ENCODE results near the gene FMR1NB. TPM values are rescaled to one million over a fixed set of nuclear protein-coding genes. Genes with fewer than 3 reads are reported as not detected.

Gene FMR1NB
- total and polyA plus RNA-seq, 10 of the 15 experiments (the other 5 are each of a cell fraction or from before 2014, with no cell fraction given), result 0.08 TPM; not detected in 9

DNA sequence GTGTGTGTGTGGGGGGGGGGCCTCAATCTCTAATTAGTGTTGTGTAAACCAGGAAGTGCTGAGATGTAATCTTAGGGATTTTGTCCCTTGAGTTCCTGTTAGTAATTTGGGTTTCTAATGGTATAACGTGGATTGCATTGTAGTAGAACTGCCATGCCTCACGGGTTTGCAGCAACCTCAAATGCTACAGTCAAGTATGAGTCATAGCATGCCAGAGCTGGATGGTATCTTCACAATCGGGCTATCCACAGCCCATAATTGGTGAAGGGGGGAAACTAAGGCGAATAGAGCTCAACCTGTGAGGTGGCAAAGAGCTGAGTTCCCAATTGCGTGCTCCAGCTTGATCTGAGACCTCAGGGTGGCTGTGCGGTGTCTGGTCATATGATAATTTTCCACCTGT, 2.2 kb upstream of the FMR1NB start:
- TF ChIP-seq, protein P1, sequence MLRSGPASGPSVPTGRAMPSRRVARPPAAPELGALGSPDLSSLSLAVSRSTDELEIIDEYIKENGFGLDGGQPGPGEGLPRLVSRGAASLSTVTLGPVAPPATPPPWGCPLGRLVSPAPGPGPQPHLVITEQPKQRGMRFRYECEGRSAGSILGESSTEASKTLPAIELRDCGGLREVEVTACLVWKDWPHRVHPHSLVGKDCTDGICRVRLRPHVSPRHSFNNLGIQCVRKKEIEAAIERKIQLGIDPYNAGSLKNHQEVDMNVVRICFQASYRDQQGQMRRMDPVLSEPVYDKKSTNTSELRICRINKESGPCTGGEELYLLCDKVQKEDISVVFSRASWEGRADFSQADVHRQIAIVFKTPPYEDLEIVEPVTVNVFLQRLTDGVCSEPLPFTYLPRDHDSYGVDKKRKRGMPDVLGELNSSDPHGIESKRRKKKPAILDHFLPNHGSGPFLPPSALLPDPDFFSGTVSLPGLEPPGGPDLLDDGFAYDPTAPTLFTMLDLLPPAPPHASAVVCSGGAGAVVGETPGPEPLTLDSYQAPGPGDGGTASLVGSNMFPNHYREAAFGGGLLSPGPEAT (IDR thresholded peaks at IDR 0.05; ENCODE audit: low read depth), result no peak
- no peak for TF ChIP-seq IKZF1 (conservative IDR thresholded peaks at IDR 0.05)
- TF ChIP-seq ASH2L (IDR thresholded peaks at IDR 0.05; ENCODE audit: borderline replicate concordance, low read depth), result no peak
- TF ChIP-seq IRF4 (IDR thresholded peaks at IDR 0.05; ENCODE audit: low read depth, low read length), result no peak
- no peak for TF ChIP-seq TCF7 (IDR thresholded peaks at IDR 0.05; ENCODE audit: borderline replicate concordance)
- no peak for TF ChIP-seq MEF2A (IDR thresholded peaks at IDR 0.05; ENCODE audit: insufficient read depth, low read depth, low read length)
- no peak for TF ChIP-seq ZNF207 (IDR thresholded peaks at IDR 0.05; ENCODE audit: borderline replicate concordance)
- TF ChIP-seq MTA3 (IDR thresholded peaks at IDR 0.05; ENCODE audit: borderline replicate concordance, low read length), result no peak
- no peak for TF ChIP-seq SMAD5 (IDR thresholded peaks at IDR 0.05; ENCODE audit: low read depth)
- no peak for TF ChIP-seq CBX5 (IDR thresholded peaks at IDR 0.05; ENCODE audit: low read depth)
- no peak for TF ChIP-seq SIX5 (IDR thresholded peaks at IDR 0.05; ENCODE audit: low read depth, low read length, severe bottlenecking)
- TF ChIP-seq GABPA (IDR thresholded peaks at IDR 0.05; ENCODE audit: low read depth), result no peak
- TF ChIP-seq, protein P2, sequence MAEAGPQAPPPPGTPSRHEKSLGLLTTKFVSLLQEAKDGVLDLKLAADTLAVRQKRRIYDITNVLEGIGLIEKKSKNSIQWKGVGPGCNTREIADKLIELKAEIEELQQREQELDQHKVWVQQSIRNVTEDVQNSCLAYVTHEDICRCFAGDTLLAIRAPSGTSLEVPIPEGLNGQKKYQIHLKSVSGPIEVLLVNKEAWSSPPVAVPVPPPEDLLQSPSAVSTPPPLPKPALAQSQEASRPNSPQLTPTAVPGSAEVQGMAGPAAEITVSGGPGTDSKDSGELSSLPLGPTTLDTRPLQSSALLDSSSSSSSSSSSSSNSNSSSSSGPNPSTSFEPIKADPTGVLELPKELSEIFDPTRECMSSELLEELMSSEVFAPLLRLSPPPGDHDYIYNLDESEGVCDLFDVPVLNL (IDR thresholded peaks at IDR 0.05; ENCODE audit: low read depth, low read length), result no peak
- TF ChIP-seq BACH1 (IDR thresholded peaks at IDR 0.05; ENCODE audit: borderline replicate concordance), result no peak
- TF ChIP-seq TARDBP (IDR thresholded peaks at IDR 0.05; ENCODE audit: borderline replicate concordance), result no peak
- no peak for TF ChIP-seq HDAC6 (IDR thresholded peaks at IDR 0.05; ENCODE audit: unreplicated experiment)
- no peak for TF ChIP-seq YY1 (IDR thresholded peaks at IDR 0.05; ENCODE audit: low read depth, low read length)
- ChIA-PET RAD21 (ENCODE audit: unreplicated experiment) (no interaction called here), POLR2A (interaction anchor here (0.6 kb wide), 1 partner anchor 31 kb away, joined by 5 read pairs; no protein-coding TSS in a partner anchor), SMC1A (ENCODE audit: uncharacterized antibody, unreplicated experiment) (no interaction called here), CTCF (interaction anchor here (0.6 kb wide), 1 partner anchor 1184 kb away, joined by 3 read pairs; no protein-coding TSS in a partner anchor)
- WGBS (ENCODE audit: insufficient coverage, insufficient replicate concordance, low lambda C conversion rate, missing lambda C conversion rate), result 18% methylated on average over 6 of the region's 6 CpGs
- Histone ChIP-seq H3K4me3 (no peak overlapping the region), H3K9me3 (replicated peaks; ENCODE audit: control insufficient read depth, insufficient read depth, low read length) (no peaks in the 10 kb centered on the region), H4K20me1 (ENCODE audit: control insufficient read depth, insufficient read depth) (no peaks in the 10 kb centered on the region), H2AFZ (ENCODE audit: control insufficient read depth, low read depth, low read length) (no peak overlapping the region), H3K9ac (ENCODE audit: control insufficient read depth, insufficient read depth, low read length) (no peak overlapping the region), H3K79me2 (ENCODE audit: control insufficient read depth, insufficient read depth, low read length) (no peaks in the 10 kb centered on the region), H3K4me1 (ENCODE audit: control insufficient read depth, insufficient read depth, low read length) (no peaks in the 10 kb centered on the region), H3K36me3 (ENCODE audit: control insufficient read depth in 2 of 2, insufficient read depth in 2 of 2, low read length in 1 of 2) (no peaks in the 10 kb centered on the region), H3K4me2 (ENCODE audit: control insufficient read depth, insufficient read depth) (no peak overlapping the region), H3K27ac (ENCODE audit: control insufficient read depth, insufficient read depth) (no peak overlapping the region), H3K27me3 (replicated peaks in 1 of 2; ENCODE audit: control insufficient read depth in 2 of 2, insufficient read depth in 2 of 2, low read length in 1 of 2) (no peaks in the 10 kb centered on the region)
- FAIRE-seq (no peak), DNase-seq (ENCODE audit: low read depth, low spot score) (no peak), ATAC-seq (no peak)
- intact Hi-C loops (cut with micrococcal nuclease; ENCODE audit: unreplicated experiment), result no loop called here
- in situ Hi-C loops (cut with MboI), result no loop called here
- no TSS peak for BruUV-seq (replicated peaks)

Measured in GM12878 (cell line).